ENCODE measurements around the gene PLD4.
"Not testable (repeated sequence)": the region's sequence is repeated elsewhere in the genome, so short reads cannot be mapped to it uniquely, and the experiment has no call there.

The PLD4 gene

DNA sequence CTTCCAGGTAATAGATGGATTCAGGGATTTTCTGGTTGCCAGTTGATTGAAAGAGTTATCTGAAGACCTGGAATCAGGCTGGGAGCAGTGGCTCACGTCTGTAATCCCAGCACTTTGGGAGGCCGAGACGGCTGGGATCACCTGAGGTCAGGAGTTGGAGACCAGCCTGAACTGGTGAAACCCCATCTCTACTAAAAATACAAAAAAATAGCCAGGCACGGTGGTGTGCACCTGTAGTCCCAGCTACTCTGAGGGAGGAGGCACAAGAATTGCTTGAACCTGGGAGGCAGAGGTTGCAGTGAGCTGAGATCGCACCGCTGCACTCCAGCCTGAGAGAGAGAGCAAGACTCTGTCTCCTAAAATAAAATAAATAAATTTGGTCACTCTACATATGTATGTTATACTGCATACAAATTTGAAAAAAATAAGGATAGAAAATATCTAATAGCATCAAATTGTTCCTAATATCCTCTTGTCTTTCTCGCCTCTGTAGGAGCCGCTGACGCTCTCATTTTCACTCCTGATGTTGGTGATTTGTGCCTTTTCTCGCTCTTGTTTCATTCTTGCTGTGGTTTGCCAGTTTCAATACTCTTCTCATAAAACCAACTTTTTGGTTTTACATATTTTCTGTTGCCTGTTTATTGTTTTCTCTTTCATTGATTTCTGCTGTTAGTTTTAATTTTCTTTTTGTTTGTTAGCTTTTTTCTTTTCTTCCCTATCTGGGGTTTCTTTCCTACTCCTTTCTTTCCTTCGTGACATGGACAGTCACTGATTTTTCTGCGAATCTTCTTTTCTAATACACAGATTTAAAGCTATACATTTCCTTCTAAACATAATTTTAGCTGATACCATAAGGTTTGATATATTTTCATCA lies 23.8 kb upstream of the PLD4 start:
- no peak for DNase-seq

DNA sequence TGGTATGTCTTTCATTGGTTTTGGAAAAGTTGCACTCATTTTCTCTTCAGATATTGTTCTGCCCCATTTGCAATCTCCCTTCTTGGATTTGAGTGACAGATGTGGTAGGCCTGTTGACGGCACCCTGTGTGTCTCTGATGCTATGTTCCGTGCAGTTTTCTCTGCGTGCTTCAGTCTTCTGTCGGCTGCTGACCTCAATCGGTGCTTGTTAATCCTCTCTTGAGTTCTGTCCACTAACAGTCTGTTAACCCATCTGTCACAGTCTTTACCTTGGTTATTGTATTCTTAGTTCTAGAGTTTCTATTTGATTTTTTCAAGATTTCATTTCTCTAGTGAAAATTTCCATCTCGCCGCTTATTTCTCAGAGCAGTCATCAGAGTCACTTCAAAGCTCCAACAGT lies 20.7 kb upstream of the PLD4 start:
- no peak for DNase-seq

GRCh38 chr14:104904650-104905578 lies 19.8 kb upstream of the PLD4 start:
- not testable (repeated sequence) for DNase-seq

- not testable (repeated sequence) for DNase-seq
These were observed 19.1 kb upstream of the PLD4 start for GRCh38 chr14:104905579-104905933.

DNA sequence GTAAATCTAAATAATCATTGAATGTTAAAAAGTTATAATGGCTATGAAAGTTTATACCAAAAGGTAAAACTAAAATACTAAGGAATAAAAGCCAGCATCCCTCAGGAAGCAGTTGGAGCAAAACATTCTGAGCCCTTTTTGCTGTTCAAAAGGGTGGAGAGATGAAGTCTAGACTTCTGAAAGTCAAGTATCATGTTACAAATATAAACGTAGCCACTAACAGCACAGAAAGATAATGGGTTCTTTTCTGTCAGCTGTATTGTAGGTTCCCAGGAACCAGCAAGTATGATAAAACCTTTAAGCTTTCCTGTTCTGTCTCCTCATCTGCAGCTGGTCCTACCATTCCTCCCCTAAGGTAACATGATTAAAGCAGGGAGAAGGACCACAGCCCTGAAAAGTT lies 16.4 kb upstream of the PLD4 start:
- DNase-seq, result no peak

DNA sequence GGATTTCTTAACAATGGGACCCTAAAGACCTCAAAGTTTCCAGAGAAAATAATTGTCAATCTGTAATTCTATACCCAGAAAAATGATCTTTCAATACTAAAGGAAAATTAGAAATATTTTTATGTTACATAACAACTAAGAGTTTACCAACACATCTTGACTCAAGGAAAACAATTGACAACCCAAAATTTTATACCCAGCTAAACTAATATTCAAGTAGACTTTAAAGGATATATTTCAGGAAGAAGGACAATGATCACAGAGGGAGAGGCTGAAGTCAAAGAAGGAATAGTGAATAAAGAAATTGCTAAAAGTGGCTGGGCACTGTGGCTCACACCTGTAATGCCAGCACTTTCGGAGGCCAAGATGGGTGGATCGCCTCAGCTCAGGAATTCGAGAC lies 12.6 kb upstream of the PLD4 start:
- no peak for DNase-seq

DNA sequence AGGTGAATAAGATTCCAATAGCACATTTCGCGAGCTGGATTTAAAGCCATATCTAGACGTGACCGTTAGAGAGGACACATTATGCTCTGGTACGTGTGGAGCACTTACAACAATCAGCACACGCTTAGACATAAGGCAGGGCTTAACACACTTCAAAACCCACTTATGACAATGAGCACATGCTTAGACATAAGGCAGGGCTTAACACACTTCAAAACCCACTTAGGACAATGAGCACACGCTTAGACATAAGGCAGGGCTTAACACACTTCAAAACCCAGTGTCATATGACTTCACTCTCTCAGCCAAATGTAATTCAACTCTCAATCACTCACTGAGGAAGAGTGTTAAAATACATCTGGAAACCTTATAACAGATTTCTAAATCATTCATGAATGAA lies 11.2 kb upstream of the PLD4 start:
- no peak for DNase-seq

DNA sequence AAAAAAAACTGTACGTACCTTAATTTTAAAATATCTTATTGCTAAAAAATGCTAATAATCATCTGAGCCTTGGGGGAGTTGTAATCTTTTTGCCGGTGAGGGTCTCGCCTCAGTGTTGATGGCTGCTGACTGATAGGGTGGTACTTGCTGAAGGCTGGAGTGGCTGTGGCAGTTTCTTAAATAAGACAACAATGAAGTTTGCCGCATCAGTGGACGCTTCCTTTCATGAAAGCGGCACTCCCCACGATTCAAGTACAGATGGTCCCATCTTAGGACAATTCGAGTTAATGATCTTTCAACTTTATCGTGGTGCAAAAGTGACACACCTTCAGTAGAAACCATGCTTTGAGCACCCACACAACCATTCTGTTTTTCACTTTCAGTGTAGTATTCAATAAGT lies 7.6 kb upstream of the PLD4 start:
- DNase-seq, result no peak

DNA sequence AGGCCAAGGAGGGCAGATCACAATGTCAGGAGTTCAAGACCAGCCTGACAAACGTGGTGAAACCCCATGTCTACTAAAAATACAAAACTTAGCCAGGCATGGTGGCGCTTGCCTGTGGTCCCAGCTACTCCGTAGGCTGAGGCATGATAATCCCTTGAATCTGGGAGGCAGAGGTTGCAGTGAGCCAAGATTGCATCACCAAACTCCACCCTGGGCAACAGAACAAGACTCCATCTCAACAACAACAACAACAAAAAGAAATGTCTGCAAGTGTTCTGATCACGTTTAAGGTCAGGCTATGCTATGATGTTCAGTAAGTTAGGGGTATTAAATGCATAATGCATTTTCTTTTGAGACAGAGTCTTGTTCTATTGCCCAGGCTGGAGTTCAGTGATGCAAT lies 6.7 kb upstream of the PLD4 start:
- no peak for DNase-seq

DNA sequence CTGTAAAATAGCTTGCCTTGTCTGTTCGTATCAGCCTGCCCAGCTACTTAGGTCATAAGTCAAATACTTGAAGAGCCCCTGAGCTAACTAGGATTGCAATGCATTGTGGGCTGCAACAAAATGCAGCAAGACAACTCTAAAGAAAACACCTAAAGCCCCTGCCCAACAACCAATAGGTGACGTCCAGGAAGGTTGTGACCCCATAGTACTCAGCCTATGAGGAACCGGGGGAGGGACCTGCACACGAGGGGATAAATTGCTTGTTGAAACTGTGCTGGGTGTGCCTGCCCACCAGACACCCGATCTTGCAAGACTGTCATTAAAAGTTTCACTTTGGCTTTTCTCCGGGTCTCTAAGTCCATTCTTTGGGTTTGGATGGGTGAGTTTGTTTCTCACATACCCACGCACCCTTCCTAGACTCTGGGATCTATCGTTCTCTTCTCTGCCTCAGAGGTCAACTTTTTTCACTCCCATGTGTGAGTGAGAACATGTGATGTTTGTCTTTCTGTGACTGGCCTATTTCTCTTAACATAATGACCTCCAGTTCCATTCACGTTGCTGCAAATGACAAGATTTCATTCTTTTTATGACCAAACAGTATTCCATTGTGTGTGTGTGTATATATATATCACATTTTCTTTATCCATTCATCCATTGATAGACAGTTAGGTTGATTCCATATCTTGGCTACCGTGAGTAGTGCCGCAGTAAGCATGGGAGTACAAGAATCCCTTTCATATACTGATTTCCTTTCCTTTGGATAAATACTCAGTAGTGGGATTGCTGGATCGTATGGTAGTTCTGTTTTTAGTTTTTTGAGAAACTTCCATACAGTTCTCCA lies 5.3 kb upstream of the PLD4 start:
- DNase-seq, result not testable (repeated sequence)

DNA sequence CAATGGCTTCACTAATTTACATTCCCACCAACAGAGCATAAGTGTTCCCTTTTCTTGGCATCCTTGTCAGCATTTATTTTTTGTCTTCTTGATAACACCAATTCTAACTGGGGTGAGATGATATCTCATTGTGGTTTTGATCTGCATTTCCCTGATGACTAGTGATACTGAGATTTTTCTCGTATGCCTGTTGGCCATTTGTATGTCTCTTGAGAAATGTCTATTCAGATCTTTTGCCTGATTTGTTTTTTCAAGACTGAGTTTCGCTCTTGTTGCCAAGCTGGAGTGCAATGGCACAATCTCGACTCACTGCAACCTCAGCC lies 4.7 kb upstream of the PLD4 start:
- no peak for DNase-seq

GRCh38 chr14:104923640-104924420 lies 849 bp upstream of the PLD4 start:
- DNase-seq, result no peak

- no peak for DNase-seq
These were observed 655 bp downstream of the PLD4 start for GRCh38 chr14:104925214-104925854.

GRCh38 chr14:104925855-104926609 lies 1.4 kb downstream of the PLD4 start:
- DNase-seq, result no peak

DNA sequence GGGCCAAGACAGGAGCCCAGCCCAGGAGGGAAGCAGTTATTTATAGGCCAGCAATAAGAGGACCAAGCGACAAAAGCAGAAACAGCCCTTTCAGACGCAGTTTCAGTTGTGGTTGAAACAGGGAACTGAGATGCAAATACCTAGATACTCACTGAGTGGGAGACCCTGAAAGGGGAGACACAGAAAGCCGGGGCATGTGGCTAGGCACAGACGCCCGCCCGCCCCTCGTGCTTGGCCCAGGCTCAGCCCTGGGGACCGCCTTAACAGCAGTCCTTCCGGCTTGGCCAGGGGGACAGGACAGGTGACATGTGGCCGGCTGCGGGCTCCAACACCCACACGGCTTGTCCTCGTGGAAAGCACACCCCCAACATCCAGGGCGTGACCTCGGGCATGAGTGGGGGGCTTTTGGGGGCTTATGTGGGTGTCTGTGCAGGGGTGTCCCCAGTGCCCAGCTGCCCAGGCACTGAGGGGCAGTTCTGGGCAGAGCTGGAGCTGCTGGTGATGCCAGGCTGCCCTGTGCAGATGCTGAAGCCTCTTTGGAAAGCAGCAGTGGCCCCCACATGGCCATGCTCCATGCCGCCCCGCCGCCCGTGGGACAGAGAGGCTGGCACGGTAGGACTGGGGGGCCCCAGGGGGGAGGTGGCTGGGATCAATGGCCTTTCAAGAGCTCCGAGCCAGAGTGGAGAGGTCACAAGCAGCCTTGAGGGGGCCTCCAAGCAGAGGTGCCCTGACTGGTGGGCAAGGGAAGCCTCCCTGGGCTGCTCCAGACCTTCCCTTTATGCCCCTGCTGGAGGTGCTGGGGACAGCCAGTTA lies 2.1 kb downstream of the PLD4 start:
- DNase-seq, result no peak

DNA sequence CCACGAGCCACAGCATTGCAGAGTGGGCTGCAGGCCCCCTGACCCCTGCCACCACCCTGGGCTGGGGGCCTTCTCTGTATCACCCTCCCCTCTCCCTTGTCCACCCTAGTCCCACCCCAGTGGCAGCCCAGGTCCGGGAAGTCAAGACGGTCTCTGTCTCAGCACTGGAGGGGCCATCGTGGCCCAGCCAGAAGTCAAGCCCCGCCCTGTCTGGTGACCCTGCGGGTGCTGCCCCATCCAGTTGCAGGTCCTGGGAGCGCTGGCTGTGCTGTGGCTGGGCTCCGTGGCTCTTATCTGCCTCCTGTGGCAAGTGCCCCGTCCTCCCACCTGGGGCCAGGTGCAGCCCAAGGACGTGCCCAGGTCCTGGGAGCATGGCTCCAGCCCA lies 2.7 kb downstream of the PLD4 start:
- no peak for DNase-seq

GRCh38 chr14:104927901-104928300 lies 3.2 kb downstream of the PLD4 start:
- no peak for DNase-seq

- DNase-seq, result no peak
These were observed 3.9 kb downstream of the PLD4 start for GRCh38 chr14:104928391-104929133.
